Liver (tissue), 9 donors: ENCODE data around the gene ARPP21. TPM values are rescaled to one million over a fixed set of nuclear protein-coding genes. Genes with fewer than 3 reads are reported as not detected.

Experiments used
- DNase-seq: peaks from one replicate; pipeline ENCODE4 v3.0.0-alpha.2; 2017; ENCODE audit warnings: low spot score
- H3K27ac ChIP-seq, 2 donors: one replicate each; pipeline ENCODE4 v1.7.0; 2013; ENCODE audit warnings: inconsistent platforms in 2 of 2, low read length in 2 of 2, control low read depth in 1 of 2, low read depth in 1 of 2, mild to moderate bottlenecking in 1 of 2
- H3K27me3 ChIP-seq, 4 donors: one replicate each; pipeline versions ENCODE4 v1.6.1 to v1.7.0; 2013; ENCODE audit warnings: low read length in 3 of 4, inconsistent platforms in 1 of 4, mild to moderate bottlenecking in 1 of 4, moderate library complexity in 1 of 4; ENCODE audit not compliant: control insufficient read depth in 4 of 4, insufficient read depth in 4 of 4
- H3K36me3 ChIP-seq, 4 donors: one replicate each; pipeline versions ENCODE4 v1.6.1 to v1.7.0; 2013; ENCODE audit warnings: low read length in 3 of 4, mild to moderate bottlenecking in 3 of 4, low read depth in 1 of 4, moderate library complexity in 1 of 4; ENCODE audit not compliant: control insufficient read depth in 4 of 4, insufficient read depth in 3 of 4
- H3K4me1 ChIP-seq, 4 donors: one replicate each; pipeline versions ENCODE4 v1.6.1 to v1.7.0; 2013; ENCODE audit warnings: low read length in 3 of 4, mild to moderate bottlenecking in 3 of 4, moderate library complexity in 1 of 4; ENCODE audit not compliant: control insufficient read depth in 4 of 4, insufficient read depth in 4 of 4
- H3K4me3 ChIP-seq, 3 donors: one replicate each; pipeline versions ENCODE4 v1.6.1 to v1.7.0; 2013; ENCODE audit warnings: low read length in 3 of 3, control low read depth in 1 of 3, low read depth in 1 of 3, mild to moderate bottlenecking in 1 of 3
- H3K9ac ChIP-seq, 2 donors: one replicate each; pipeline ENCODE4 v1.7.0; 2013; ENCODE audit warnings: low read length in 2 of 2, mild to moderate bottlenecking in 2 of 2, moderate library complexity in 2 of 2, control low read depth in 1 of 2, low read depth in 1 of 2
- H3K9me3 ChIP-seq, 4 donors: one replicate each; pipeline versions ENCODE4 v1.6.1 to v1.7.0; 2013; ENCODE audit warnings: low read length in 3 of 4; ENCODE audit not compliant: control insufficient read depth in 4 of 4
- ATF3 ChIP-seq: IDR thresholded peaks from 2 replicates; pipeline ENCODE4 v1.6.1; 2016; ENCODE audit warnings: antibody characterized with exemption
- CTCF ChIP-seq: fragments of 150-350 bp; IDR thresholded peaks from 2 replicates; pipeline ENCODE4 v1.5.1; 2017; ENCODE audit warnings: improper control_type of control experiment, low read depth, low read length; ENCODE audit not compliant: missing input control
- EGR1 ChIP-seq, 2 donors: IDR thresholded peaks; 2 replicates each; pipeline ENCODE4 v1.6.1; 2016 to 2018; ENCODE audit warnings: antibody characterized with exemption in 2 of 2, low read depth in 2 of 2
- FOXA1 ChIP-seq: IDR thresholded peaks from 2 replicates; pipeline ENCODE4 v1.6.1; 2016; ENCODE audit warnings: antibody characterized with exemption
- FOXA2 ChIP-seq: IDR thresholded peaks from 2 replicates; pipeline ENCODE4 v1.6.1; 2016; ENCODE audit warnings: antibody characterized with exemption
- GABPA ChIP-seq, 2 donors: IDR thresholded peaks in 1 of 2; conservative IDR thresholded peaks in 1 of 2; 2 replicates each; pipeline ENCODE4 v1.6.1; 2016; ENCODE audit warnings: antibody characterized with exemption in 2 of 2, mild to moderate bottlenecking in 1 of 2, moderate library complexity in 1 of 2
- HNF4A ChIP-seq, 2 donors: conservative IDR thresholded peaks; 2 replicates each; pipeline ENCODE4 v1.6.1; 2016; ENCODE audit warnings: antibody characterized with exemption in 2 of 2, mild to moderate bottlenecking in 2 of 2
- HNF4G ChIP-seq: IDR thresholded peaks from 2 replicates; pipeline ENCODE4 v1.6.1; 2016; ENCODE audit warnings: antibody characterized with exemption
- JUND ChIP-seq, 2 donors: IDR thresholded peaks; 2 replicates each; pipeline ENCODE4 v1.6.1; 2016; ENCODE audit warnings: antibody characterized with exemption in 2 of 2
- MAX ChIP-seq: IDR thresholded peaks from 2 replicates; pipeline ENCODE4 v1.6.1; 2016; ENCODE audit warnings: antibody characterized with exemption
- NR2F2 ChIP-seq: IDR thresholded peaks from 2 replicates; pipeline ENCODE4 v1.6.1; 2016; ENCODE audit warnings: antibody characterized with exemption
- RAD21 ChIP-seq, 2 donors: IDR thresholded peaks; 2 replicates each; pipeline ENCODE4 v1.6.1; 2016; ENCODE audit warnings: antibody characterized with exemption in 2 of 2, mild to moderate bottlenecking in 2 of 2
- REST ChIP-seq: IDR thresholded peaks from 2 replicates; pipeline ENCODE4 v1.6.1; 2016; ENCODE audit warnings: antibody characterized with exemption, mild to moderate bottlenecking
- RXRA ChIP-seq, 2 donors: IDR thresholded peaks; 2 replicates each; pipeline ENCODE4 v1.6.1; 2017 to 2018; ENCODE audit warnings: antibody characterized with exemption in 2 of 2, mild to moderate bottlenecking in 1 of 2
- SP1 ChIP-seq: IDR thresholded peaks from 2 replicates; pipeline ENCODE4 v1.6.1; 2018; ENCODE audit warnings: antibody characterized with exemption, mild to moderate bottlenecking
- TAF1 ChIP-seq: conservative IDR thresholded peaks from 2 replicates; pipeline ENCODE4 v1.6.1; 2016; ENCODE audit warnings: antibody characterized with exemption, mild to moderate bottlenecking
- YY1 ChIP-seq: IDR thresholded peaks from 2 replicates; pipeline ENCODE4 v1.6.1; 2016; ENCODE audit warnings: antibody characterized with exemption, mild to moderate bottlenecking
- ZBTB33 ChIP-seq: IDR thresholded peaks from 2 replicates; pipeline ENCODE4 v1.6.1; 2016; ENCODE audit warnings: antibody characterized with exemption
- WGBS: extraction: QIAGEN DNeasy Blood & Tissue Kit; methylation state at CpG from one replicate; pipeline ENCODE4 v1.1.7; 2013; 5-methylcytosine and 5-hydroxymethylcytosine counted together
- polyA plus RNA-seq, 2 donors: library from polyadenylated mRNA; stranded (reverse) in 1 of 2; unstranded in 1 of 2; fragments of 200-250 nt in 1 of 2; fragments of >200 nt in 1 of 2; fragmentation: Nextera tagmentation in 1 of 2; extraction: Ambion mirVana in 1 of 2; gene quantifications; one replicate each; pipeline versions ENCODE4 v1.2.1 to v1.2.3, GENCODE V29; 2013 to 2015
- total RNA-seq, 2 donors: library from RNA; depleted of rRNA; stranded (reverse); fragments of >200 nt; gene quantifications; one replicate each; pipeline ENCODE4 v1.2.3, GENCODE V29; 2014
- donor health status: healthy.
- donor health status: healthy.
- donor health status: healthy.
- donor health status: healthy.
- donor health status: healthy.

The ARPP21 gene
- total and polyA plus RNA-seq, 4 donors = 0.42 to 1.3 (median 0.66) TPM; not detected in 1

- WGBS = 86% methylated on average over 3 of the region's 3 CpGs
- DNase-seq = no peak
- Histone ChIP-seq H3K27ac (no peak overlapping the region), H3K36me3 (no peaks in the 10 kb centered on the region), H3K9ac (no peak overlapping the region), H3K9me3 (no peaks in the 10 kb centered on the region), H3K27me3 (no peaks in the 10 kb centered on the region), H3K4me1 (no peaks in the 10 kb centered on the region), H3K4me3 (no peak overlapping the region)
- no peak for TF ChIP-seq ATF3
- TF ChIP-seq FOXA1 = no peak
- TF ChIP-seq JUND (IDR thresholded peaks at IDR 0.05) = no peak
- no peak for TF ChIP-seq NR2F2
- no peak for TF ChIP-seq EGR1 (IDR thresholded peaks at IDR 0.05; ENCODE audit: low read depth in 2 of 2)
- TF ChIP-seq SP1 = no peak
- TF ChIP-seq ZBTB33 = no peak
- no peak for TF ChIP-seq CTCF
- TF ChIP-seq FOXA2 = no peak
- no peak for TF ChIP-seq YY1
- TF ChIP-seq TAF1 = no peak
- TF ChIP-seq HNF4G = no peak
- no peak for TF ChIP-seq MAX
- TF ChIP-seq RAD21 (IDR thresholded peaks at IDR 0.05) = no peak
- TF ChIP-seq RXRA (IDR thresholded peaks at IDR 0.05) = no peak
- no peak for TF ChIP-seq HNF4A (conservative IDR thresholded peaks at IDR 0.05)
- no peak for TF ChIP-seq REST
- no peak for TF ChIP-seq GABPA (IDR thresholded peaks at IDR 0.05 in 1 of 2, conservative IDR thresholded peaks at IDR 0.05 in 1 of 2)
Observed at GRCh38 chr3:35709691-35710090, 70.4 kb downstream of the ARPP21 start.

GRCh38 chr3:35710554-35710953 lies 71.2 kb downstream of the ARPP21 start:
- TF ChIP-seq FOXA2 (no peak), SP1 (no peak), FOXA1 (no peak), EGR1 (IDR thresholded peaks at IDR 0.05; ENCODE audit: low read depth in 2 of 2) (no peak), REST (no peak), GABPA (IDR thresholded peaks at IDR 0.05 in 1 of 2, conservative IDR thresholded peaks at IDR 0.05 in 1 of 2) (no peak), NR2F2 (no peak)
- no peak overlapping the region for H3K4me3 ChIP-seq
- WGBS = 83% methylated on average over 1 of the region's 1 CpG

More at GRCh38 chr3:35710554-35710953, 71.2 kb downstream of the ARPP21 start:
- Histone ChIP-seq H3K36me3 (no peaks in the 10 kb centered on the region), H3K9me3 (no peaks in the 10 kb centered on the region), H3K27ac (no peak overlapping the region), H3K4me1 (no peaks in the 10 kb centered on the region), H3K27me3 (no peaks in the 10 kb centered on the region), H3K9ac (no peak overlapping the region)
- no peak for DNase-seq
